ENCODE data around the gene CHCT1. TPM values are rescaled to one million over a fixed set of nuclear protein-coding genes. Genes with fewer than 3 reads are reported as not detected.

CHCT1 gene
- total and polyA plus RNA-seq, 2 donors (not counting 1 experiment from before 2014, with no cell fraction given), result not detected

GRCh38 chr17:60396412-60396811, 25.9 kb upstream of the CHCT1 start:
- Histone ChIP-seq H2AFZ (ENCODE audit: insufficient read depth, low read depth, low read length, poor library complexity, severe bottlenecking) (no peak overlapping the region), H3K4me2 (replicated peaks; ENCODE audit: low read depth, low read length, poor library complexity, severe bottlenecking) (no peak overlapping the region), H3K27ac (ENCODE audit: low read length in 2 of 2) (peak overlapping the region; percentile 80 to 85), H3K4me1 (ENCODE audit: control insufficient read depth in 2 of 2, insufficient read depth in 2 of 2, low read length in 2 of 2) (peaks cover 47 to 58% of the 10 kb centered on the region in 2 donors), H3K79me2 (ENCODE audit: control insufficient read depth, insufficient read depth, low read length) (peaks cover 4% of the 10 kb centered on the region), H3K27me3 (replicated peaks in 1 of 4; ENCODE audit: control extremely low read depth in 1 of 4, control insufficient read depth in 3 of 4, insufficient read depth in 4 of 4, low read length in 3 of 4) (no peaks in the 10 kb centered on the region), H3K9ac (ENCODE audit: low read length) (no peak overlapping the region), H4K20me1 (ENCODE audit: control insufficient read depth, insufficient read depth, low read length, poor library complexity, severe bottlenecking) (no peaks in the 10 kb centered on the region), H3K9me3 (ENCODE audit: control extremely low read depth in 1 of 3, control insufficient read depth in 2 of 3, insufficient read depth in 1 of 3, low read length in 2 of 3) (no peaks in the 10 kb centered on the region), H3K4me3 (ENCODE audit: control extremely low read depth in 1 of 5, extremely low read depth in 1 of 5, insufficient read depth in 1 of 5, low read depth in 2 of 5, low read length in 4 of 5) (no peak overlapping the region), H3K36me3 (replicated peaks in 1 of 2; ENCODE audit: control extremely low read depth in 1 of 2, control insufficient read depth in 1 of 2, extremely low read depth in 1 of 2, insufficient read depth in 2 of 2, low read length in 1 of 2) (no peaks in the 10 kb centered on the region)
- peaks cover 71% of the 10 kb centered on the region for H3K4me1 Mint-ChIP-seq
- POLR2A ChIA-PET, result interaction anchor here (0.6 to 1.1 kb wide), 2 partner anchors 165 to 305 kb away, joined by 3 to 6 read pairs; no protein-coding TSS in a partner anchor
- H3K27me3 Mint-ChIP-seq, result no peaks in the 10 kb centered on the region
- intact Hi-C loops (cut with micrococcal nuclease), result no loop called here
- no peak overlapping the region for H3K4me3 Mint-ChIP-seq
- CTCF ChIA-PET, result interaction anchor here (0.5 kb wide), 1 partner anchor 475 kb away, joined by 3 read pairs; no protein-coding TSS in a partner anchor
- TF ChIP-seq, protein P1, sequence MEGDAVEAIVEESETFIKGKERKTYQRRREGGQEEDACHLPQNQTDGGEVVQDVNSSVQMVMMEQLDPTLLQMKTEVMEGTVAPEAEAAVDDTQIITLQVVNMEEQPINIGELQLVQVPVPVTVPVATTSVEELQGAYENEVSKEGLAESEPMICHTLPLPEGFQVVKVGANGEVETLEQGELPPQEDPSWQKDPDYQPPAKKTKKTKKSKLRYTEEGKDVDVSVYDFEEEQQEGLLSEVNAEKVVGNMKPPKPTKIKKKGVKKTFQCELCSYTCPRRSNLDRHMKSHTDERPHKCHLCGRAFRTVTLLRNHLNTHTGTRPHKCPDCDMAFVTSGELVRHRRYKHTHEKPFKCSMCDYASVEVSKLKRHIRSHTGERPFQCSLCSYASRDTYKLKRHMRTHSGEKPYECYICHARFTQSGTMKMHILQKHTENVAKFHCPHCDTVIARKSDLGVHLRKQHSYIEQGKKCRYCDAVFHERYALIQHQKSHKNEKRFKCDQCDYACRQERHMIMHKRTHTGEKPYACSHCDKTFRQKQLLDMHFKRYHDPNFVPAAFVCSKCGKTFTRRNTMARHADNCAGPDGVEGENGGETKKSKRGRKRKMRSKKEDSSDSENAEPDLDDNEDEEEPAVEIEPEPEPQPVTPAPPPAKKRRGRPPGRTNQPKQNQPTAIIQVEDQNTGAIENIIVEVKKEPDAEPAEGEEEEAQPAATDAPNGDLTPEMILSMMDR (IDR thresholded peaks at IDR 0.05), result no peak
- no peak for TF ChIP-seq EZH2 (IDR thresholded peaks at IDR 0.05; ENCODE audit: borderline replicate concordance, insufficient read depth, low read depth, low read length, poor library complexity, severe bottlenecking)
- ATAC-seq (ENCODE audit: low read depth), result no peak
- no CpG with 5 or more reads among the region's 3 CpGs for WGBS (ENCODE audit: insufficient coverage)
- no peaks in the 10 kb centered on the region for H3K9me3 Mint-ChIP-seq (ENCODE audit: insufficient read depth)
- peak overlapping the region; percentile 33 for H3K27ac Mint-ChIP-seq
- DNase-seq, result no peak

- Histone ChIP-seq H3K9me3 (ENCODE audit: control extremely low read depth in 1 of 3, control insufficient read depth in 2 of 3, insufficient read depth in 1 of 3, low read length in 2 of 3) (no peaks in the 10 kb centered on the region), H3K79me2 (ENCODE audit: control insufficient read depth, insufficient read depth, low read length) (no peaks in the 10 kb centered on the region), H4K20me1 (ENCODE audit: control insufficient read depth, insufficient read depth, low read length, poor library complexity, severe bottlenecking) (no peaks in the 10 kb centered on the region), H3K4me2 (replicated peaks; ENCODE audit: low read depth, low read length, poor library complexity, severe bottlenecking) (peak overlapping the region; percentile 69), H3K27me3 (replicated peaks in 1 of 4; ENCODE audit: control extremely low read depth in 1 of 4, control insufficient read depth in 3 of 4, insufficient read depth in 4 of 4, low read length in 3 of 4) (no peaks in the 10 kb centered on the region), H2AFZ (ENCODE audit: insufficient read depth, low read depth, low read length, poor library complexity, severe bottlenecking) (no peak overlapping the region), H3K9ac (ENCODE audit: low read length) (no peak overlapping the region), H3K36me3 (replicated peaks in 1 of 2; ENCODE audit: control extremely low read depth in 1 of 2, control insufficient read depth in 1 of 2, extremely low read depth in 1 of 2, insufficient read depth in 2 of 2, low read length in 1 of 2) (no peaks in the 10 kb centered on the region), H3K4me3 (ENCODE audit: control extremely low read depth in 1 of 5, extremely low read depth in 1 of 5, insufficient read depth in 1 of 5, low read depth in 2 of 5, low read length in 4 of 5) (peak overlapping the region in 1 of 5 experiments; percentile 49), H3K4me1 (ENCODE audit: control insufficient read depth in 2 of 2, insufficient read depth in 2 of 2, low read length in 2 of 2) (peaks cover 48 to 60% of the 10 kb centered on the region in 2 donors), H3K27ac (ENCODE audit: low read length in 2 of 2) (peak overlapping the region; percentile 80 to 85)
- TF ChIP-seq, protein P1 (IDR thresholded peaks at IDR 0.05), result no peak
- TF ChIP-seq EZH2 (IDR thresholded peaks at IDR 0.05; ENCODE audit: borderline replicate concordance, insufficient read depth, low read depth, low read length, poor library complexity, severe bottlenecking), result no peak
- POLR2A ChIA-PET, result no interaction called here
- ATAC-seq (ENCODE audit: low read depth), result peak; percentile 94
- Mint-ChIP-seq H3K9me3 (ENCODE audit: insufficient read depth) (no peaks in the 10 kb centered on the region), H3K4me3 (peak overlapping the region; percentile 23), H3K27me3 (no peaks in the 10 kb centered on the region), H3K4me1 (peaks cover 73% of the 10 kb centered on the region), H3K27ac (peak overlapping the region; percentile 80)
- intact Hi-C loops (cut with micrococcal nuclease), result loop anchor here (1.0 kb wide), 1 partner anchor 23 kb away; no protein-coding TSS in a partner anchor
- peak; percentile 93 for DNase-seq
- 0% methylated on average over 1 of the region's 3 CpGs for WGBS (ENCODE audit: insufficient coverage)
- CTCF ChIA-PET, result interaction anchor here (1.1 to 1.8 kb wide), 4 partner anchors 10 to 258 kb away, joined by 3 to 16 read pairs (median 4); no protein-coding TSS in a partner anchor
These were observed 23.9 kb upstream of the CHCT1 start for GRCh38 chr17:60398227-60398959.
